Thymus (tissue), 11 donors: ENCODE measurements around the gene STARD5. TPM values are rescaled to one million over a fixed set of nuclear protein-coding genes. Genes with fewer than 3 reads are reported as not detected.

Source experiments
- DNase-seq, 9 donors: peaks; one replicate each; pipeline ENCODE4 v3.0.0-alpha.2; 2013; ENCODE audit warnings: low spot score in 9 of 9, low read depth in 6 of 9, missing footprints in 1 of 9
- H3K27ac ChIP-seq, 2 donors: one replicate each; pipeline ENCODE4 v1.5.1; 2013; ENCODE audit warnings: control low read depth in 1 of 2, low read depth in 1 of 2, low read length in 1 of 2, mild to moderate bottlenecking in 1 of 2, moderate library complexity in 1 of 2
- H3K27me3 ChIP-seq, 2 donors: one replicate each; pipeline ENCODE4 v1.5.1; 2013; ENCODE audit warnings: low read length in 1 of 2; ENCODE audit not compliant: control insufficient read depth in 2 of 2, insufficient read depth in 1 of 2
- H3K36me3 ChIP-seq, 2 donors: one replicate each; pipeline ENCODE4 v1.5.1; 2013; ENCODE audit warnings: low read length in 1 of 2, mild to moderate bottlenecking in 1 of 2, moderate library complexity in 1 of 2; ENCODE audit not compliant: control insufficient read depth in 2 of 2, insufficient read depth in 2 of 2
- H3K4me1 ChIP-seq, 2 donors: one replicate each; pipeline ENCODE4 v1.5.1; 2013; ENCODE audit warnings: low read length in 2 of 2; ENCODE audit not compliant: control insufficient read depth in 2 of 2, insufficient read depth in 2 of 2
- H3K4me3 ChIP-seq, 2 donors: one replicate each; pipeline ENCODE4 v1.5.1; 2013; ENCODE audit warnings: low read length in 2 of 2, control low read depth in 1 of 2, mild to moderate bottlenecking in 1 of 2
- H3K9me3 ChIP-seq, 2 donors: one replicate each; pipeline ENCODE4 v1.5.1; 2013; ENCODE audit warnings: low read length in 1 of 2, mild to moderate bottlenecking in 1 of 2; ENCODE audit not compliant: control insufficient read depth in 2 of 2, insufficient read depth in 1 of 2
- WGBS: extraction: QIAGEN DNeasy Blood & Tissue Kit; methylation state at CpG from one replicate; pipeline ENCODE4 v1.1.7; 2013; 5-methylcytosine and 5-hydroxymethylcytosine counted together
- polyA plus RNA-seq: library from polyadenylated mRNA; stranded (reverse); fragments of 200-250 nt; gene quantifications from one replicate; pipeline ENCODE4 v1.2.3, GENCODE V29; 2013
- total RNA-seq: library from RNA; stranded (reverse); fragments of 120-200 nt; gene quantifications from one replicate; pipeline ENCODE4 v1.2.4, GENCODE V29; 2013
- donor health status: healthy.

STARD5 gene
- total and polyA plus RNA-seq, 2 donors, result 3.6 to 12.0 TPM

DNA sequence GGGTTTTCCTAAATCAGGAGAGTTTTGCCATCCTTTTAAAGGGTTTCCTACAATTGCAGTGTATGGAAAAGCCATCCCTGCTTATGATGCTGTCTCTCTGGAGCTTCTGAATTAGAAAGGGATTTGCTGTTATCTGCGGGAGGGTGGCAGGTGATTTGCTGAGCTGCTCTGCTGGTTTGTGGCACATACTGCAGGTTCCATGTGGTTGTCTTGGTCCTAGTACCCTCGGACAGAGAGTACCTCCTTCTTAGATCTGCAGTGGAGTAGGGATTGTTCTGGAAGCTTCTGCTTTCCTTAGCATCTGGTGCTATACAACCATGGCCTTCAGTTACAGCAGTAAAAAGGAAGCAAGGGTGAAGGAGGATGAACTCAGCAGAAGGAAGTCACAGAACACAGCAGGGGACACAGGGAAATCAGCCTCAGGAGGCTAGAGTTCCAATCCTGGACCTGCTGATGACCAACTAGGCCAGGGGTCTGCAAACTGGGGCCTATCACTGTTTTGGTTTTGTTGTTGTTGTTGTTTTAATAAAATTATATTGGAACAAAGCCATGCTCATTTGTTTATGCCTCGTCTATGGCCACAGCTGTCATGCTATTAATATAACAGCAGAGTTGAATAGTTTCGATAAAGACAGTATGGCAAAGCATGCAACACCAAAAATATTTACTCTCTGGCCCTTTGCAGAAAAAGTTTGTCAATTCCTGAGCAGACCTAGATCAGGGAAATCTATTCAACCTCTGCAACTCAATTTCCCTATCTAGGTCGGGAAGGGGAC, 39.5 kb downstream of the STARD5 start:
- Histone ChIP-seq H3K27me3 (no peaks in the 10 kb centered on the region), H3K4me1 (peaks cover 21 to 40% of the 10 kb centered on the region in 2 donors), H3K4me3 (no peak overlapping the region), H3K9me3 (no peaks in the 10 kb centered on the region), H3K27ac (peak overlapping the region in 1 of 2 donors; percentile 53), H3K36me3 (peaks cover 0 to 3% of the 10 kb centered on the region in 2 donors)
- WGBS, result 87% methylated on average over 5 of the region's 5 CpGs
- DNase-seq, result no peak

DNA sequence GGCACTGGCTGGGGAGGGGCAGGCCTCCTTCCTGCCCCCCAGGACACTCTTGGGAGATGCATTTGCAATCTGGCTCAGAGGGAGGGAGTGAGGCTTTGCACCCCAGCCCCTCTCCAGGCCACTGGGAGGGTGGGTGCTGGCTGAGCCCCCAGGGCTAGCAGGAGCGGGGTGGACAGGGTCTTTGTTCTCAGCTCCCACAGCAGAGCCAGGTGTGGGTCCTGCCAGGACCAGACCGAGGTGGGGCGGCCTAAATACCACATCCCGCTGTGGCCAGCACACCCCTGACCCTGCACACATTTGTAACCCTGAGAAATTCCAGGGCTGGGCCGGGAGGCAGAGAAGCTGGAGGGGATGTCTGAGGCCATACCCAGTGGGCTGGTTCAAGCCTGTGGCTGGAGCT, 41.0 kb downstream of the STARD5 start:
- H3K36me3 ChIP-seq, result peaks cover 0 to 3% of the 10 kb centered on the region in 2 donors
- H3K9me3 ChIP-seq, result no peaks in the 10 kb centered on the region
- no peaks in the 10 kb centered on the region for H3K27me3 ChIP-seq
- no peak for DNase-seq
- H3K4me1 ChIP-seq, result peaks cover 21 to 40% of the 10 kb centered on the region in 2 donors
- no peak overlapping the region for H3K4me3 ChIP-seq
- H3K27ac ChIP-seq, result no peak overlapping the region
- 98% methylated on average over 5 of the region's 5 CpGs for WGBS

DNA sequence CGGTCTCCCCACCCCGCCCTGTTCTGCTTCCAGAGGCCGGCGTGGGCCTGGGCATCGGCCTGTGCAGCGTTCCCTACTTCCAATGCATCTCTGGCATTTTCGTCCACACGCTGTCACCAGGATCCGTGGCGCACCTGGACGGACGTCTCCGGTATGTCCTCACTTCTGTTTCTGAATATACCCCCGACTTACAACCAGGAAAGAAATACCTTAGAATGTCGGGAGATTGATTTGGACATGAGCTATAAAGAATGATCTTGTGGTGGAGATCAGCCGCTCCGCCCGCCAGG, 41.4 kb downstream of the STARD5 start:
- Histone ChIP-seq H3K27ac (no peak overlapping the region), H3K27me3 (no peaks in the 10 kb centered on the region), H3K4me1 (peaks cover 21 to 40% of the 10 kb centered on the region in 2 donors), H3K9me3 (peaks cover 0 to 1% of the 10 kb centered on the region in 2 donors), H3K4me3 (no peak overlapping the region), H3K36me3 (peaks cover 0 to 3% of the 10 kb centered on the region in 2 donors)
- DNase-seq, result no peak
- WGBS, result 95% methylated on average over 18 of the region's 18 CpGs

DNA sequence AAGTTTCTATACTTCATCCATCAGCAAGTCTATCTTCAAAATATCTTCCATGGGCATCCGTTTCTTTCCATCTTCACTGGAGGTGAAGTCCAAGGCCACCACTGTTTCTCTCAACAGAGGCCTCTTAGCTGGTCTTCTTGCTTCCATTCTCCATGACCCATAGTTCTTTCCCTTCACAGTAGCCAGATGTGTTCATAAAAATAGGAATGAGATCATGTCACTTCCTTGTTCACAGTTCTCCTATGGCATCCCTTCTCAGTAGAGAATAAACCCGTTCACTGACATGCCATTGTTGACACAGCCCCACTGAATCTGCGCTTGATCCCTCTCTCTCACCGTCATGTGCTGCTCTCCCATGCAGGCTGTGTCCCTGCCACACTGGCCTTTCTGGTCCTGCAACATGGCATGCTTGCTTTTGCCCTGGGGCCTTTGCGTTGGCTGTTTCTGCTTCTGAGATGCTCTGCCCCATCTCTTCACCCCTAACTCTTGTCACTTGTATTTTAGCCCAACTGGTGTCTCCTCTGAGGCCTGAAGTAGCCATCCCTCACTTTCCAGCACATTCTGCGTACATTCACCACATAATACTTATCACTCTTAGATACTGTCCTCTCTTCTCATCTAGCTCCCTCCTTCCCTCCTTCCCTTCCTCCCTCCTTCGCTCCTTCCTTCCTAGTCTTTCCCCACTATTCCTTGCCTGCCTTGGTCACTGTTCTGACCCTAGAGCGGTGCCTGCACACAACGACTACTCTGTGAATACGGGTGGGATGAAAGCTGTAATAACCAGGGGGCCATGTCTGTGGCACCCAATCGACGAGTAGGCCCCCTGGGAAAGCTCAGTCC, 42.0 kb downstream of the STARD5 start:
- Histone ChIP-seq H3K4me1 (peaks cover 15 to 36% of the 10 kb centered on the region in 2 donors), H3K27ac (no peak overlapping the region), H3K4me3 (no peak overlapping the region), H3K36me3 (peaks cover 0 to 3% of the 10 kb centered on the region in 2 donors), H3K27me3 (no peaks in the 10 kb centered on the region), H3K9me3 (peaks cover 0 to 6% of the 10 kb centered on the region in 2 donors)
- no peak for DNase-seq
- WGBS, result 96% methylated on average over 12 of the region's 12 CpGs

DNA sequence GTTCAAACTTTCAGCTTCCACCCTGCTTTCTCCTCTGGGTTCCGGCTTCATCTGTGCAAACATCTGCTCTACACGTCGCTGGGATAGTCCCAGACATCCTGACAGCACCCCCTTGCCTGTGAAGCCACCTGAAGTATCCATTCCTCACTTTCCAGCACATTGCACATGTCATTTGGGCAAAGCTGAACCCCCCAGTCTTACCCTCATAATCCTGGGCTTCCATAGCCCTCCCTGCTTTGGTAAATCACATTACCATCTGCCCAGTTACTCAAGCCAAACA, 42.5 kb downstream of the STARD5 start:
- H3K36me3 ChIP-seq, result peaks cover 0 to 3% of the 10 kb centered on the region in 2 donors
- no peak for DNase-seq
- H3K4me1 ChIP-seq, result peaks cover 13 to 31% of the 10 kb centered on the region in 2 donors
- H3K27ac ChIP-seq, result no peak overlapping the region
- no peaks in the 10 kb centered on the region for H3K27me3 ChIP-seq
- H3K9me3 ChIP-seq, result peaks cover 0 to 6% of the 10 kb centered on the region in 2 donors
- H3K4me3 ChIP-seq, result no peak overlapping the region
- 97% methylated on average over 3 of the region's 3 CpGs for WGBS

DNA sequence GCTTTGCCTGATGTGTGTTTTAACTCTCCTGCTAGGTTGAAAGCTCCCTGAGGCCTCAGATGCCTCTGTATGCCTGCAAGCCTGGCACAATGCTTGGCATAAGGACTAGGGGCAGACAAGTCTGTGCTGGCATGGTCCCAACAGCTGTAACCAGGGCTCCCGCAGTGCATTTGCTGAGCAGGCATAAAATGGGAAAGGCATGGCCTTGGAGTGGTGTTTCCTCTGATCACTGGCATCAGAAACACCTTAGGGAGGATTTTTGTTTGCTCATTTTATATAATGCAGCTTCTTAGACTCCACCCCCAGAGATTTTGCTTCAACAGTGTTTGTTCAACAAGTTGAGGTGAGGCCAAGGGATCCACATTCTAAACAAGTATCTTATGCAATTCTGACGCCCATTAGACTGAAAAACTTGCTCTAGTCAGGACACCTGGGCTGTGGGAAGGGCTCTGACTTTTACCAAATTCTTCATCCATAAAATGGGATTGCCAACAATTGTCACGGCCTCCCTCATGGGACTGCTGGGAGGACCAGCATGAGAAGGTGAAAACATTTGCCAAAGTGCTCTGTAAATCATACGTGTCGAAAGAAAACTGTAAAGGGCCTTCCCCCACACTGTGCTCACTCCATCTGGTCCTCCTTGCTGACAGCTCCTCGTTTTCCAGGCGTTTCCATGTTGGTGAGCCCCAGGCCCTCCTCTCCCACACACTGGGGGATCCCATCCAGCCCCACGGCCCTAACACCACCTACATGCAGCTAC, 43.1 kb downstream of the STARD5 start:
- DNase-seq, result no peak
- Histone ChIP-seq H3K4me3 (no peak overlapping the region), H3K36me3 (peaks cover 0 to 3% of the 10 kb centered on the region in 2 donors), H3K9me3 (peaks cover 0 to 6% of the 10 kb centered on the region in 2 donors), H3K4me1 (peaks cover 8 to 31% of the 10 kb centered on the region in 2 donors), H3K27me3 (no peaks in the 10 kb centered on the region), H3K27ac (peak overlapping the region; percentile 17 to 42)
- 94% methylated on average over 8 of the region's 8 CpGs for WGBS

DNA sequence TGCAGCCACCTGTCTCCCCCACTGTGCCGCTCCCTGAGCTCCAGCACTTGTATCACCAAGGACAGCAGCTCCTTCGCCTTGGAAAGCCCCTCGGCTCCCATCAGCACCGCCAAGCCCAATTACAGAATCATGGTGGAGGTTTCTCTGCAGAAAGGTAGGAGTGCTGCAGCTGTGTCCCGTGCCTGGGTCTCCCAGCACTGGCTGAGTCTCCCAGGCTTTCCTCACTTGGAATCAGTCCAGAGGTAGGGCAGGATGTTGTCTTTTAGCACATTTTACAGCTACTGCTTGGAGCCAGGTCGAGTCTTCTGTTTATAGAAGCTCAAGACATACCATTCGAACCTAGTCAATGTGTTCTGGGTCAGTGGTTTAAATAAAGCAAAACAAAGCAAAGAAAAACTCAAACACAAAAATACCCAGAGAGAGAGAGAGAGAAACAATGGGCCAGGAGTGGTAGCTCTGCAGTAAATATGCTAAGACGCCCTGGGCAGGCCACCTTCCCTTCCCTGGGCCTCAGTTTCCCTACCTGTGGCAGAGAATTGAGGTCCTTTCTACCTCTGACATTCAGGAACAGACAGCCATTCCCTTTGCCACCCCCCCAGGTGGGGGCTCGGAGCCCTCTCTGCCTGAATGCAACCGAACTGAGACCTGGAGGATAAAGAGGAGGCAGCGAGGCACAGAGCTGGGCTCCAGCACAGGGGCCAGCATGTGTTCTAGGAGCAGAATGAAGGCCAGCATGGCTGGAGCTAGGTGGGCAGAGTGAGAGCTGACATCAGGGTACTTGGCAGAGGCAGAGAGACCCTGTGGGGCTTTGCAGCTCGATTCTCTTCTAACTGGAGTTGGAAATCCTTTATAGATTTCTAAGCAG, 44.1 kb downstream of the STARD5 start:
- Histone ChIP-seq H3K27me3 (no peaks in the 10 kb centered on the region), H3K9me3 (peaks cover 0 to 6% of the 10 kb centered on the region in 2 donors), H3K4me1 (peaks cover 2 to 26% of the 10 kb centered on the region in 2 donors), H3K4me3 (no peak overlapping the region), H3K36me3 (peaks cover 0 to 3% of the 10 kb centered on the region in 2 donors), H3K27ac (no peak overlapping the region)
- no peak for DNase-seq
- WGBS, result 97% methylated on average over 12 of the region's 12 CpGs

DNA sequence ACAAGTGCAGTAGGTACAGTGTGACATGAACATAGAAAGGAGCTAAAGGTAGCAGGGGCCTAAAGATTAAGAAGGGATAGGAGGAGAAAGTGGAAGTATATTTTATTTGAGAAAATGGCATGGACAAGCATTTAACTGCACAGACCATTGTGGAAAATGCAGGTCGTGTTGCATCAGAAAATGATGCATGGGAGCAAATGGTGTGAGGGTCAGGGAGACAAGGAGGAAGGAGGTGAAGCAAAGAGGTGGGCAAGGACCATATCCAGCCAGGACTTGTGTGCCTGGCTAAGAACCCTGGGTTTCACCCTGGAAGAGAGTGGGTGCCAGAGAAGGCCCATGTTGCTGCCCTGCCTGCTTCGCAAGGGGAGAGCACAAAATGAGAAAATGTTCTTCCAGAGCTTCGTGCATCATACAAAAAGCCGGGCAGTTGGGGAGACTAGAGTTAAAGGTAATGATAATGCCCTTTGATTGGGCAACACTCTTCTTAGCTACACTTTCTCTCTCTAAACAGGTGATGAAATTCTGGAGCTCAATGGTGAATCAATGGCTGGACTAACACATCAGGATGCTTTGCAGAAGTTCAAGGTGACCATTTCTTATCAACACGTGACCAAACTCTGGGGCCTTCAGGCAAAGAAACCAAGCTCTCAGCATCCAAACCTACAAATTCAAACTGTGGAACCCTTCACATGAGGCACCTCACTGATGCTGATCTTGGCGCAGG, 45.5 kb downstream of the STARD5 start:
- over 99% methylated on average over 6 of the region's 6 CpGs for WGBS
- Histone ChIP-seq H3K36me3 (peaks cover 0 to 3% of the 10 kb centered on the region in 2 donors), H3K27me3 (no peaks in the 10 kb centered on the region), H3K4me1 (peaks cover 2 to 23% of the 10 kb centered on the region in 2 donors), H3K4me3 (no peak overlapping the region), H3K27ac (no peak overlapping the region), H3K9me3 (peaks cover 0 to 6% of the 10 kb centered on the region in 2 donors)
- DNase-seq, result no peak
